ENCODE measurements around the gene OR4N2. TPM values are rescaled to one million over a fixed set of nuclear protein-coding genes. Genes with fewer than 3 reads are reported as not detected.
"Not testable (repeated sequence)": the region's sequence is repeated elsewhere in the genome, so short reads cannot be mapped to it uniquely, and the experiment has no call there.

Gene OR4N2
- total RNA-seq, 1 experiment from 2014 or later = not detected

GRCh38 chr14:19838433-19838832, 34.9 kb downstream of the OR4N2 start:
- Mint-ChIP-seq H3K27me3 (ENCODE audit: insufficient read depth, unreplicated experiment) (no peaks in the 10 kb centered on the region), H3K4me3 (ENCODE audit: unreplicated experiment) (no peak overlapping the region), H3K4me1 (ENCODE audit: insufficient read depth, unreplicated experiment) (no peaks in the 10 kb centered on the region), H3K36me3 (ENCODE audit: insufficient read depth, unreplicated experiment) (no peaks in the 10 kb centered on the region), H3K27ac (ENCODE audit: low read depth, unreplicated experiment) (no peak overlapping the region), H3K9me3 (ENCODE audit: unreplicated experiment) (peaks cover 3% of the 10 kb centered on the region)
- TF ChIP-seq CTCF (IDR thresholded peaks at IDR 0.05; ENCODE audit: unreplicated experiment) = no peak
- ChIA-PET POLR2A (no interaction called here), CTCF (no interaction called here)
- no peak for DNase-seq (ENCODE audit: unreplicated experiment)
- intact Hi-C loops (cut with micrococcal nuclease) = no loop called here
- BruUV-seq (replicated peaks) = no TSS peak

DNA sequence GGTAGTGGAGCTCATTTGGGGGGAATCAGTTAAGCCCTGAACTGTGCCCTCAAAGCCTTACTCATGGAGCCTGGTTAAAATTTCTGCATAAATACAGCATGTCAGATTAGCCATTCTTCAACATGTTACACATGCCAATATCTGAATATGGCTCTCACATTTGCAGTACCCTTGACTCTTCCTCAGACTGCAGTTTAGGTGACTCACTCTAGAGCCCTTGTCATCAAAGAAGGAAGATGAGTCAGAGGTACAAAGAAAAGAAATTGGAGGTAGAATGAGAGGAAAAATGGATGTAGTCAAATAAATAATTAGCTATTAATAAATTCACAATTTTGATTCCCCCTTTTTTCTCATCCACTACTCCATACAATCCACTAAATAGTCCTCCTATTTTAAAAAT, 47.8 kb downstream of the OR4N2 start:
- intact Hi-C loops (cut with micrococcal nuclease) = no loop called here
- H3K9me3 Mint-ChIP-seq (ENCODE audit: unreplicated experiment) = no peaks in the 10 kb centered on the region
- CTCF ChIA-PET = interaction anchor here (0.6 kb wide), 1 partner anchor 27 kb away, joined by 3 read pairs; no protein-coding TSS in a partner anchor
- no peaks in the 10 kb centered on the region for H3K36me3 Mint-ChIP-seq (ENCODE audit: insufficient read depth, unreplicated experiment)
- POLR2A ChIA-PET = no interaction called here
- peak; percentile 9 for DNase-seq (ENCODE audit: unreplicated experiment)
- H3K4me1 Mint-ChIP-seq (ENCODE audit: insufficient read depth, unreplicated experiment) = peaks cover 6% of the 10 kb centered on the region
- no TSS peak for BruUV-seq (replicated peaks)
- peaks cover 31% of the 10 kb centered on the region for H3K27me3 Mint-ChIP-seq (ENCODE audit: insufficient read depth, unreplicated experiment)
- no peak for TF ChIP-seq CTCF (IDR thresholded peaks at IDR 0.05; ENCODE audit: unreplicated experiment)
- H3K27ac Mint-ChIP-seq (ENCODE audit: low read depth, unreplicated experiment) = no peak overlapping the region
- no peak overlapping the region for H3K4me3 Mint-ChIP-seq (ENCODE audit: unreplicated experiment)

GRCh38 chr14:19866061-19866669, 62.6 kb downstream of the OR4N2 start:
- BruUV-seq (replicated peaks); H3K4me1 Mint-ChIP-seq (ENCODE audit: insufficient read depth, unreplicated experiment); H3K9me3 Mint-ChIP-seq (ENCODE audit: unreplicated experiment); POLR2A ChIA-PET; CTCF ChIA-PET; intact Hi-C loops (cut with micrococcal nuclease); DNase-seq (ENCODE audit: unreplicated experiment); H3K27me3 Mint-ChIP-seq (ENCODE audit: insufficient read depth, unreplicated experiment); H3K27ac Mint-ChIP-seq (ENCODE audit: low read depth, unreplicated experiment); H3K4me3 Mint-ChIP-seq (ENCODE audit: unreplicated experiment); H3K36me3 Mint-ChIP-seq (ENCODE audit: insufficient read depth, unreplicated experiment): not testable (repeated sequence)

DNA sequence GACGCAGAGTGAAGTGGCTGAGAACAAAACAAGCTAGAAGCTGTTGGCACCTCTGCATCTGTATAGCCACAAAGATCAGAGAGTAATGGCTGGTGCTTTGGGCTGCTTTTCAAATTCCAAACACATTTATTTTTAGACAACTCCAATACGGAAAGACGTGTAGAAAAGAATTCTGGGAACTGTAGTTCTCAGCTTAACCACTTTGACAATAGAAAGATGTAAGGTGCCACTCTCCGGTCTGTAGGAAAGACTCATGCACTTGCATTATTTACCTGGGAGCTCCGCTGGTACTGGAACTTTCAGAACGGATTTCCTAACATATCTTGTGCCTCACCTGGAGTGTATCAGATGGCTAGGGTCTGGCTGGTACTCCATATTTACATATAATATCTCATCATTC, 69.6 kb downstream of the OR4N2 start:
- H3K36me3 Mint-ChIP-seq (ENCODE audit: insufficient read depth, unreplicated experiment) = no peaks in the 10 kb centered on the region
- TF ChIP-seq CTCF (IDR thresholded peaks at IDR 0.05; ENCODE audit: unreplicated experiment) = no peak
- no peak overlapping the region for H3K4me3 Mint-ChIP-seq (ENCODE audit: unreplicated experiment)
- intact Hi-C loops (cut with micrococcal nuclease) = no loop called here
- ChIA-PET CTCF (no interaction called here), POLR2A (interaction anchor here (0.7 kb wide), 1 partner anchor 254 kb away, joined by 3 read pairs; no protein-coding TSS in a partner anchor)
- BruUV-seq (replicated peaks) = no TSS peak
- no peaks in the 10 kb centered on the region for H3K4me1 Mint-ChIP-seq (ENCODE audit: insufficient read depth, unreplicated experiment)
- no peaks in the 10 kb centered on the region for H3K27me3 Mint-ChIP-seq (ENCODE audit: insufficient read depth, unreplicated experiment)
- DNase-seq (ENCODE audit: unreplicated experiment) = no peak
- H3K9me3 Mint-ChIP-seq (ENCODE audit: unreplicated experiment) = no peaks in the 10 kb centered on the region
- no peak overlapping the region for H3K27ac Mint-ChIP-seq (ENCODE audit: low read depth, unreplicated experiment)

GRCh38 chr14:19874842-19875241, 71.3 kb downstream of the OR4N2 start, which contains the start of gene OR4K2:
Gene OR4K2, plus strand, starts transcription at chr14:19875142. Its CDS starts 1,126 bp downstream, at chr14:19876268.
- Mint-ChIP-seq H3K4me1 (ENCODE audit: insufficient read depth, unreplicated experiment) (no peaks in the 10 kb centered on the region), H3K9me3 (ENCODE audit: unreplicated experiment) (no peaks in the 10 kb centered on the region), H3K4me3 (ENCODE audit: unreplicated experiment) (no peak within 1 kb of the TSS), H3K27me3 (ENCODE audit: insufficient read depth, unreplicated experiment) (peaks cover 11% of the 10 kb centered on the region), H3K36me3 (ENCODE audit: insufficient read depth, unreplicated experiment) (no peaks in the 10 kb centered on the region), H3K27ac (ENCODE audit: low read depth, unreplicated experiment) (no peak within 1 kb of the TSS)
- intact Hi-C loops (cut with micrococcal nuclease) = no loop called here
- CTCF ChIA-PET = no interaction called here
- no peak for DNase-seq (ENCODE audit: unreplicated experiment)
- POLR2A ChIA-PET = no interaction called here
- no TSS peak for BruUV-seq (replicated peaks)
- TF ChIP-seq CTCF (IDR thresholded peaks at IDR 0.05; ENCODE audit: unreplicated experiment) = no peak
